ENCODE results near the gene AFAP1. TPM values are rescaled to one million over a fixed set of nuclear protein-coding genes. Genes with fewer than 3 reads are reported as not detected.

AFAP1 gene
- total and polyA plus RNA-seq, 2 of the 8 experiments (the other 6 are each of a cell fraction or from before 2014, with no cell fraction given), result 3.6 to 18.2 TPM

- peak; percentile 74; the same call in 1 of the 2 replicates for TF ChIP-seq TEAD4 (IDR thresholded peaks at IDR 0.05; ENCODE audit: low read depth, low read length)
- no peak for TF ChIP-seq NANOG (IDR thresholded peaks at IDR 0.05; ENCODE audit: insufficient read depth, low read depth, low read length, poor library complexity, severe bottlenecking)
- TF ChIP-seq PHF8 (conservative IDR thresholded peaks at IDR 0.05; ENCODE audit: low read depth, low read length), result no peak
- no peak for TF ChIP-seq EGR1 (IDR thresholded peaks at IDR 0.05; ENCODE audit: borderline replicate concordance, low read depth, low read length)
- TF ChIP-seq HDAC2 (IDR thresholded peaks at IDR 0.05; ENCODE audit: borderline replicate concordance in 1 of 2, low read depth in 2 of 2, low read length in 2 of 2), result no peak
- TF ChIP-seq JUN (IDR thresholded peaks at IDR 0.05; ENCODE audit: low read depth, low read length), result no peak
- TF ChIP-seq MAX (IDR thresholded peaks at IDR 0.05), result no peak; the same call in 1 of the 2 replicates
Measured at GRCh38 chr4:7929118-7929951, 10.3 kb downstream of the AFAP1 start (continued).

Measured in H1 (cell line).